Nucleus accumbens (tissue), 56 donors: ENCODE data around the gene RPAIN.
"Not testable (repeated sequence)": the region's sequence is repeated elsewhere in the genome, so short reads cannot be mapped to it uniquely, and the experiment has no call there.

Source experiments
- DNase-seq, 56 donors: peaks; one replicate each; lab custom pipeline; 2025; lab: John Stamatoyannopoulos, UW

RPAIN gene

DNA sequence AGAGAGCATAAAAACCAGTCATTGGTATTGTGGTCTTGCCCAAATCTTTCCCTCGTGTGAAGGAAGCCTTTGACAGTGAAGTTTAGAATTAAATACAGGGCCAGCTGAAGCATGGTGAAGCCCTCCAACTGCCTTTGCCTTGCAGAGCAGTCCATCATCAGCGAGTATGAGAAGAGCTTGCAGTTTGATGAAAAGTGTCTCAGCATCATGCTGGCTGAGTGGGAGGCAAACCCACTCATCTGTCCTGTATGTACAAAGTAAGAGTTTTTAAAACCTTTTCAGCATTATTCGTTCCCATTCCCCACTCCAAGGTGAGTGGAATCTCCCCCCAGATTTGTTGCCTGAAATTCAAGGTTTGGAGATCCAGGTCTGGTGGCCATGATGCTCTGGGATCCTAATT is 5.8 kb downstream of the RPAIN start:
- peak in 1 of 56 donors; percentile 5 for DNase-seq

DNA sequence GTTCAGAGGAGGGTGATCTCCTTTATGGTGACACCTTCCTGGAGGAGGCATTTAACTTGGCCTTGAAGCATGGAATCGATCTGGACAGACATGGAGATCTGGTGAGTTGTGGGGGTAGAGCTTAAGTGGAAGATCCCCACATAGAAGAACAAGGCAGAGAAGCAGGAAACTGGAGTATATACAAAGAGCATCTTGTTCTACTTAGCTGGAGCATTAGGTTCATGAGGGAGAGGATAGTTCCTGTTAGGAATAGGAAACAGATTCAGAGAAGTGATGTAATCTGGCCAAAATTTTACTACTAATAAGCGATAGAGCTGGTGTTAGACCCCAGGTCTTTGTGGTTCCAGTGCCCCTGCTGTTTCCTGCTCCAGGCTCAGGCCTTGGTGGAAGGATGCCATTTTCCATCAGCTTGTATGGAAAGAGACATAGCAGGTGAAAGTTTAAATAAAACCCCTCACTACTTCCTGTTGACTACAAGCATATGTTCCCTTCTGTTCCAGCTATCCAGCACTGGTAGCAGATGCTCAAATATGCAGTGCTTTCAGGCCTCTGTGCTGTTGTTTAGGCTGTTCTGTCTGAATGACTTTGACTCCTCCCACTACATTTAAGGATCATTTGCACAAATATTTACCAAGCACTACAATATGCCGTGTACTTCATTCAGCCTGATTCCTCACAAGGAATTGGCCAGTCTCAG is 9.4 kb downstream of the RPAIN start:
- no peak for DNase-seq

DNA sequence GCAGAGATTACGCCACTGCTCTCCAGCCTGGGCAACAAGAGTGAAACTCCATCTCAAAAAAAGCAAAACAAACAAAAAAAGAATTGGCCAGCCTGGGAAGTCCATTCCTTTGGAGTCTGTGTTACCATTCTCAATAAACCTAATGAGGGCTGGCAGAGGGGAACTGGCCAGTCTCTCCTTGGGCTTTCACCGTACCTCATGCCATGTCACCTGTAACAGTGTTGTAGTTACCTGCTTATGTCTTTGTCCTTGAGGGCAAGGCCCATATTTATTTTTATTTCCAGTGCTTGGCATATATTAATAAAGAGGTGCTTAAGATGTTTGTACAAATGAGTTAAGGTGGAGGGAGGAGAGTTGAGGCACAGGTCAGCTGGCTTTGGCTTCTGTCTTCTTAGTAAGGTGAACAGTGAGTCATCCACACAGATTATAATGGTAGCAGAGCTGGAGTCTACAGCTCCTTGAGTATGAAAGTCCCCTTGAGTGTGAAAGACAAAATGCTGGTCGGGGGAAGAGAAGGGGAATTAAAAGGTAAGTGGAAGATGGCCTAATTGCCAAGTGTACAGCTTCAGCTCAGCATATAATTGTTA is 10.5 kb downstream of the RPAIN start:
- DNase-seq, result no peak

DNA sequence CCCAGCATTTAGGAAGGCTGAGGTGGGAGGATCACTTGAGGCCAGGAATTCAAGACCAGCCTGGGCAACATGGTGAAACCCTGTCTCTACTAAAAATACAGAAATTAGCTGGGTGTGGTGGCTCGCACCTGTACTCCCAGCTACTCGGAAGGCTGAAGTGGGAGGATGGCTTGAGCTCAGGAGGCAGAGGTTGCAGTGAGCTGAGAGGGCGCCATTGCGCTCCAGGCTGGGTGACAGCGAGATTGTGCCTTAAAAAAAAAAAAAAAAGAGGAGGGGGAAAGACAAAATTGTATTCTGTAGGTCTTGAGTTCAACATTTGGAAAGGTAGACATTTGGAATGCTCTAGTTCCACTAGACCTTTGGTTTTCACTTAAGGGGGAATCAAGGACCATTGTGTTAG is 11.3 kb downstream of the RPAIN start:
- not testable (repeated sequence) for DNase-seq

DNA sequence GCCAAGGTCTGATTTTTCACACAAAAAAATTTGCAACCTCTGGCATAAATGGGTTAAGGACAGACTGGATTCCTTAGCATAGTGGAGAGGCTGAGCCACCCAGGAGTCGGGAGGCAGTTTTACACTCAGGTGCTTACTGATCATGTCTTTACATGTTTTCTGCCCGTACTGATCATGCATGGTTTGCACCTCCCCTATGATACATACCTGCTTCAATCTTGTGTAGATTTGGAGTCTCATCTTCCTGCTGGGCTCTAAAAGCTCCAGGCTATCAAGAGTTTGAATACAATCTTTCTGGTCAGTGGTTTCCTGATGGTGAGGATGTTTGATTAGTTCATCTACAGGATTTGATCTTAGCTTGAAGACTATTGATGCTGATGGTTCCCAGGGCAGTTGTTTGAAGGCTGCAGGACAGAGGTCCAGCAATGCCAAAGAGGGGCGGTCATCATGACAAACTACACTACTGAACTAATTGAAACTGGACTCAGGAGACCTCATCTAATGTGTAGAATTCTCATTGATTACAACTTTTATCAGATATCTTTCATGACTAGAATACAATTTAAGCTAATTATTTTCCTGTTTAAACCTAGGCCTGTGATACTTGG is 12.1 kb downstream of the RPAIN start:
- no peak for DNase-seq

DNA sequence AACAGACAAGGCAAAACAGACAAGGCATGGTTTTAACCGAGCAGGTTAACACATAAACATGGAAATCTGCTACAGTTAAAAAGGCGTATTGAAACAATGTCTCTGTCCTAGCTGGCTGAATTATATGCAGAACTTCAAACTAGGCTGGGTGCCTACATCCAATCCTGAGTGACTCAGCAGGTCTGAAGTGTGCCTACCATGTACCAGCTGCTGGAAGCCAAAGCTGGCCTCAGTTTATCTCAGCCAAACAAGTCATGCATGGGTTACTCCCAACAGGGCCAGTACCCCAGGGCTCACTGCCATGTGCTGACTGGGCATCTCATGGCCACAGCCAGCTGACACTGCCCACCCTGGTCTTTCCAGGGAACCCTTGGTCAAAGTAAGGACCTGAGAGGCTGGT is 15.0 kb downstream of the RPAIN start:
- DNase-seq, result peak in 2 of 56 donors; percentile 1 to 13

DNA sequence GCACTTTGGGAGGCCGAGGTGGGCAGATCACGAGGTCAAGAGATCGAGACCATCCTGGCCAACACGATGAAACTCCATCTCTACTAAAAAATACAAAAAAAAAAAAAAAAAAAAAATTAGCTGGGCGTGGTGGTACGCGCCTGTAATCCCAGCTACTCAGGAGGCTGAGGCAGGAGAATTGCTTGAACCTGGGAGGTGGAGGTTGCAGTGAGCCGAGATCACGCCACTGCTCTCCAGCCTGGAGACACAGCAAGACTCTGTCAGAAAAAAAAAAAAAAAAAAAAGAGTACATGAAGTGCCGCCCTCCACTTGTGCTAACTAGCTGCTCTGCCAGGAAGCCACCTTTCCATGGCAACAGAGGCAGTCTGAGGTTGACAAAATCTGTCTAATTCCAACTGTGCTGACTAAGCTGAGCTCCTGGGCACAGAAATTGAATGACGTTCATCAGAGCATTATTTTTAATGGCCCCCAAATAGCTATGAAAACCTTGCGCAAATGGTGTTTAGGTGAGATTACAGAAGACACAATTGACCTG is 15.9 kb downstream of the RPAIN start:
- peak in 26 of 56 donors; percentile 1 to 69 (median 29) for DNase-seq

DNA sequence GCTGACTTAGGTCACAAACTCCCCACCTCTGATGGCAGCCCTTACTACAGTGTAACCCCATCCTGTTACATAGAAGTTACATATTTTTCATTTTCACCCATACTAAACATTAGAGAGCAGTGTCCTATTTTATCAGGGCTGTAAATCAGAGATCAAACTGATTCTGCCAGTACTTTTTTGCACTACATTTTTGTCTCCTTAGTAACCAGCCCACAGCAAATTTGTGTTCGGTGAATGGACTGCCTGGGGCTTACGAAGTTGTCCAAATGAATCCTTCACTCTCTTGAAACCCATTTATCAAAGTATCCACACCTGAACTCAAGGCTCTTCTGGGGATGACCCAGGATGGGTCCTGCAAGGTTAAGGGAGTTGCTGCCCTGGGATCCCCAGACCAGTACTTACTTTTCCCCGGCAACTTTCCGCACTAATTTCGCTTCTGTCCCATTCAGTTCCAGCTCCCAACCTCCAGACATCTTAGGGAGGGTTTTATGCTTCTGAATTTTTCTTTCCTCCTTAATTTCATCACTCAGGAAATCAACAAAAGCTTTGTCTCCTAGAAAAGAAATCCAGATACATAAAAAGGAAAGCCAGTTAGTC is 17.8 kb downstream of the RPAIN start:
- no peak for DNase-seq

DNA sequence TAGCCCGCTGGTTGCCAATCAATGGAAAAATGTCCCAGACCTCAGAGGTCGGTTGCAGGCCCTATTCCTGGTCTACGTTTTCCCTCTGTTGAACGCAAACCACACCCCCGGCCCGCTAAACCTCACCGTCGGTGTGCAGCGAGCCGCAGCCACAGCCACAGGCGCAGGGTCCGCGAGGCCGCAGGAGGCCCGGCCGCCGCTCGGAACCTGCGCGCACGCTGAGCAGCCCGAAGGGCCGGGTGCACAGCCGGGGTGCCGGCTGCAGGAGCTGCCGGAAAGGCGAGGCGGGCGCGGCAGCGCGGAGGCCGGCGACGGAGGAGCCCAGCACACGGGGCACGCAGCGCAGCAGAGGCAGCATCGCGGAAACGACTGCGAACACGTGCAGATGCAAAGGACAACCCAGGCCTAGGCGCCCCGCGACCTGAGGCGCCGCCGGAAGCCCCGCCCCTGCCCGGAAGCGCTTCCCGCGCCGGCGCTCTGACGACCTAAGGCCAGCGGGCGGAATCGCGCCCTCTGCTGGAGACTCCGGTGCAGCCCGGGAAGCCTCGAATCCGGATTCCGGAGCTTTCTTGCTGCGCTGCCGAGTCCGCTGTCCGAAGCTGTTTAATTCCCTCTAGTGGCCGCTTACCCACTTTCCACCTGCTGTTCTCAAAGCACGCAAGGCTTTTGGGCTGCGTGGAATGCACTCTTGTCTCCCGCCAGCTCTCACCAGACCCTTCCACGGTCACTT is 18.9 kb downstream of the RPAIN start, which contains the start of gene C1QBP:
C1QBP (minus strand) TSS at position 440 of the 730 bp plus-strand sequence; CDS start at position 358, 82 bp downstream.
- peak in 55 of 56 donors; percentile 42 to 93 (median 83) for DNase-seq

DNA sequence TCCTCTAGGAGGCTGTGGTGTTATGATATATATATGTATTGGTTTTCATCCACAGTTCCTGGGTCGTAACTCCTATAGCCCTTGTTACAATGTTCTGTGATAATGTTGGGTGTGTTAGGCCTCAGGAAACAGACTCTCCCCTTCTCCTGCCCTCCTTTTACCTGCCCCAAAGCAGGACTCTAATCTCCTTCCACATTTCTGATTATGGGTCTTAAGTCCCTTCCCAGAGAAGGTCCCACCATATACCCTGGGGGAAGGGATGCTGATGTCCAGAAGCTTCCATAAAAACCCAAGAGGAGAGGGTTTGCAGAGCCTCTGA is 19.4 kb downstream of the RPAIN start:
- no peak for DNase-seq

DNA sequence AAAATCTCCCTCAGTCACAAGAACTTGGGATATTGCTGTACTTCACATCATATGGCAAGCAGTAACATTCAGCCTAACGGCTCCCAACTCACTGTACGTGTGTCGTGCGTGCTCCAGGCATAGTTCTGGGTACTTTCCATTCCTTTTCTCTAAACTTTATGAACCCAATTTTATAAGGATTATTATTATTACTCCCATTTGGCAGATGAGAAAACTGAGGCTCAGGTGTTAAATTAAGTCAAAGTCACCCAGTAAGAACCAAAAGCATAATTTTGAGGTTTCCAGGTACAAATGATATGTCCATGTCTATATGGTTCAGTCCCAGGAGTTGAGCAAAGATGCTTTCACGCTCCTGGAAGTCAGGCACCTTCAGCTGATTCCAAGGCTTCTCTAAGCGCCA is 23.7 kb downstream of the RPAIN start:
- DNase-seq, result no peak

DNA sequence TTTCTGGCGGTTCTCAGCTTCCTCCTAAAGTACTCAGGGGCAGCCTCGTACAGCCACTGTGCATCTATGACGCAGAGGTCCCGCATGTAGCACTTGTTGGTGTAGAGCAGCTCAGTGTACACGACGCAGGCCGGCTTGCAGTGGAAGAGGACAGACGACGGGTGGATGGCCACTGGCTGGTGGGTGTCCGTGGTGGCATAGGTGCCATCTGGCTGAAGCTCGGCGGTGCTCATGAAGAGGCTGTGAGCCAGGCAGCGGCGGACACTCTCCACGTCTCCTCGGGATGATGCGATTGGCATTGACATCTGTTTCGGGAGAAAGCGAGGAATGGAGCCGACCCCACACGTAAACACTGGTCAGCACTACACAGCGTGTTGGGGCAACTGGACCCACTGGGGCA is 24.2 kb downstream of the RPAIN start:
- no peak for DNase-seq

DNA sequence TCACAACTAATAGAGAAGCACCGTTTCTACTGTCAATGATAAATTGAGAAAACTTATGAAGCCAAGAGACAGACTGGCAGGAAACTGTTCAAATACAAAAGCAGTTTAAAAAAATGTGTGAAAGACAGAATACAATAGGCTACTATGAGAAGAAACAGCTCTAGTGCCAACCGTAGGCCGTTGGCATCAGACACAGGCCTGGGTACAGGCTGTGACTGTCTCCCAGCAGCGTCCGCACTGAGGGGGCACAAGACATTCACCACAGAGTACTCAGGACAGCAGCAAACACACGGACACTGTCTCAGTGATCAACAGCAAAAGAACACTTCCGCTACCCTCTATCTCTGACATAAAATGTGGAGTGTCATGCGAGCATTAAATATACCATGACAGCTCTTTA is 26.8 kb downstream of the RPAIN start:
- DNase-seq, result peak in 54 of 56 donors; percentile 3 to 90 (median 73)

DNA sequence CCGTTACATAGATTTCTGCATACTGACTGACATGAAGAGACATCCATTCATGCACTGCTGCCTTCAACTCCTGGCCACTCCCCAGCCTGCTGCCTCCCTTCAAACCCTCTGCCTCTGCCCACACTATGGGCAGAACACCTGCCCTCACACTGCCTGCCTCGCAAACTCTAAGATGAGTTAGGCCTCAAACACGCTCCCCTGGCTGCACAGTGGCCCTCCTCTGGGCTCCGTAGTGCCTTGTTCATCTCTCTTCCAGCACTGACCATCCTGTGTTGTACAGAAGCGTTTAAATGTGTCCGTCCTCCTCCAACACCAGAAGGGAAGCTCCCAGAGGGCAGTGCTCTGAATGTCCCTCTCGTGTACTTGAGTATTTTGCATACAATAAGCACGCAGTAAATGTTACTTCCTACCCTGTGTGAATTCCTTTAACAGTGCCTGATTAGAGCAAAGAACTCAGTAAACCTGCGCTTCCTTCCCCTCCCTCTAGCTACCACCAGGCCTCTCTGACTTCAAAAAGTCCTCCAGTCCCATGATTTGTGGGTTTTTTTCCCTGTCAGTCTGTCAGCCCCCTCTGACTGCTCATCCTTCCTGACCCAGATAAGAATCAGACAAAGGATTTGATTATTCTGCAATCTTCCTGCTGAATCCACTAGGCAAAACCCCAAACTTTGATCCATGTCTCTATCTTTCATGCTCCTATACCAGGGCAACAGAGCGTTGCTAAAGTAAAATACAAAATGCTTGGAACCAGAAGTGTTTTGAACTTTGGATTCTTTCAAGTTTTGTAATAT is 44.9 kb downstream of the RPAIN start:
- DNase-seq, result no peak

DNA sequence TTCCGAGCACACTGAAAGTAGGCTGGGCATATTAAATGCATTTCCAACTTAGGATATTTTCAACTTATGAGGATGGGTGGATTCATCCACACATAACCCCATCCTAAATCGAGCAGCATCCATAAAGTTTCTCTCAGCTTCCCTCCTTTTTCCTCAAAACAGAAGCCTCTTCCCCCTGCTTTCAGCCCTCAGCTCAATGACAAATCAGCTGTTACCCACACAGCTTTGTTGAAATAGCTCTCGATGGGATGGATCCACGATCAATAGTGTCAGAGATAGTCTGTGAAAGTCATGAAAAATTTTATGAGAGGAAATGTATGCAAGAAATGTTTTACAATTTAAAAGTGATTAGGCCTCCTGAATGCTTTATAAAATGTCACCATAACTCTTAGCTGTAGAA is 46.3 kb downstream of the RPAIN start:
- DNase-seq, result no peak

DNA sequence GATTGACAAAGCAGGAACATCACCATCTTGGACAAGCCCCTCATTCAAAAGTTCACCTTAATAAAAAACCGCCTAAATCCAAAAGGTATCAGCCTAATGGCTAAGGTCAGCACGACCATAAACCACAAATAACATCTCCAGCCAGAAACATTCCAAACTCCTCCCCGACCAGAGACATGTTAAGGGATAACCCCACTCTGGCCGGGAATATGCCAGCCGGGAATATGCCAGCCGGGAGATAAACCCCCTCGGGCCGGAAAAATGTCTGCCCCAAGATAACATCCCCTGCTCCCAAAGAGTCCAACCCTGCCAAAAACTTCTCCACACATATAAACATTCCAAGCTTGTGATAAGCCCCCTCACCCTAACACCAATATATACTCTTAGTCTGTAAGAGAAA is 47.4 kb downstream of the RPAIN start:
- no peak for DNase-seq

DNA sequence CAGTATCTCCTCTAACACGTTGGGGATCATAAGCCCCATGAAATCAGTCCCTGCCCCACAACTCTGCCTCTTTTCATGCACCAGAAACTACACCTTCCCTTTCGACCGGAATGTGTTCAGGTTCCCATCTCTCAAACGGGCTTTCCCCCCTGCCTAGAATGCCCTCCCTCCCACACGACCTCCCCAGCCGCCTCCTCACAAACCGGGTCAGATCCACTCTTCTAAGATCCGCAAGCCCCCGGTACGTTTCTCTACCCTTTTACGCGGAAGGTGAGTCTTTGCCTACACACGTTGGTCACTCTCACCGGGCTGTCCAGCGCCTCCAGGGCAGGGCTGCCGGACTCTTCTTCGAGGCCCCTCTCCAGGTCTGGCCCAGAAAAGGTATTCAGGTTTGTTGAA is 48.1 kb downstream of the RPAIN start:
- DNase-seq, result peak in 4 of 56 donors; percentile 4 to 37 (median 20)

DNA sequence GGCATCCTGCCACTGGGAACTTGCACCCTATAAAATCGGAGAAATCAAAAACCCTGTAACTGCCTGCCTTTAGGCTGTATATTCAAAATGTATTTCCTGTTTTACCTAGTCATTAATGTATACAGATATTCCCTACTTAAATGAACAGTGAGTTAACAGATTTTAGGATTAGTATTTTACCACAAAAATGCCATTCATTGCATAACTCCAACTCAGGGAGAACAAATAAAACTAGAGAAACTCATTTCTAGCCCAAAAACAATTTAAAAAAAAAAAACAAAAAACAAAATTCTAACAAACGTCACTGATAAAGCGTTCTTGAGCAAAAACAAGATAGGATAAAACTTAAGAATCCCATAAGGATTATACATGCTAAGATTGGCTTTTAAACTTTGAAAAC is 52.5 kb downstream of the RPAIN start:
- DNase-seq, result no peak

DNA sequence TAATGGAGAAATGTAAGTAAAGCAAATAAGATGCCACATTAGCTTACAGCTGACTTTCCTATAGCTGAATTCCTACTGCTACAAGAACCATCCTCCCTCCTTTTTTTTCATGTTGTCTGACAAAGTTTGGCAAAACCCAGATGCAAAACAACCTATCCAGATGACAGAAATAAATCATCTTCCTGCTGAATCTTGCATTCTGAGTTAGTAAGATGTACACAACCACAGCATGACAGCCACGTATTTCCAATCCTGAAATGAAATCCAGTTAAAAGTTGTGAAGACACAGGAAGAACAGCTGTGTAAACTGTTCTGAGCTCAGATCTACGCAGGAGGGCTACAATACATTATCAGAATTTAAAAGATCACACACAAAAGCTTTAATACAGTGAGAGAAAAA is 53.9 kb downstream of the RPAIN start:
- no peak for DNase-seq

DNA sequence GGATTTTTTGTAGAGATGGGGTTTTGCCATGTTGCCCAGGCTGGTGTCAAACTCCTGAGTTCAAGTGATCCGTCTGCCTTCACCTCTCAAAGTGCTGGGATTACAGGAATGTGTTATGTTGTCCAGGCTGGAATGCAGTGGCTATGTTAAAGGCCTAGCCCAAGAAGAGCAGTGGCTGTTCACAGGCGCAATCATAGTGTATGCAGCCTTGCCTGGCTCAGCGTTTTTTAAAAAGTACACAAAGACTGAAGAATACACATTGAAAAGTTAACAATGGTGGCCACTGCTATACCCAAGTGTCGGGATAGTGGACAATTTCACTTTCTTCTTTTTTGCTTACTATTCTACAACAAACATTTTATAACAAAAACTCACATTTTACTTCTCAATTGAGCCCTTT is 59.0 kb downstream of the RPAIN start:
- no peak for DNase-seq
